Gastroesophageal sphincter (tissue), 4 donors: ENCODE results near the gene ING5. TPM values are rescaled to one million over a fixed set of nuclear protein-coding genes. Genes with fewer than 3 reads are reported as not detected.

Experiments used
- ATAC-seq: fragments of 150-250 bp; one replicate; pipeline ENCODE4 v1.9.1; 2016; ENCODE audit warnings: mild to moderate bottlenecking, moderate library complexity
- H3K27ac ChIP-seq, 4 donors: fragments of 200-600 bp; sonication (generic) in 3 of 4; 1 replicate in 3 of 4; 2 replicates in 1 of 4; pipeline ENCODE4 v1.5.1; 2016 to 2019
- H3K27me3 ChIP-seq: fragments of 200-600 bp; sonication (generic); one replicate; pipeline ENCODE4 v1.5.1; 2019
- H3K36me3 ChIP-seq, 2 donors: fragments of 200-600 bp; sonication (generic); one replicate each; pipeline ENCODE4 v1.5.1; 2019; ENCODE audit warnings: control low read depth in 1 of 2
- H3K4me1 ChIP-seq, 3 donors: fragments of 200-600 bp; sonication (generic); 1 replicate in 2 of 3; 2 replicates in 1 of 3; pipeline ENCODE4 v1.5.1; 2016 to 2019; ENCODE audit warnings: control low read depth in 2 of 3
- H3K4me3 ChIP-seq, 2 donors: fragments of 200-600 bp; sonication (generic); one replicate each; pipeline ENCODE4 v1.5.1; 2019; ENCODE audit warnings: mild to moderate bottlenecking in 1 of 2, moderate library complexity in 1 of 2
- H3K9me3 ChIP-seq, 3 donors: fragments of 200-600 bp; sonication (generic); one replicate each; pipeline ENCODE4 v1.5.1; 2017 to 2019; ENCODE audit warnings: control low read depth in 2 of 3
- EP300 ChIP-seq: sonication (generic); formaldehyde crosslinking; IDR thresholded peaks from one replicate; pipeline ENCODE4 v1.6.1; 2017; ENCODE audit warnings: antibody characterized with exemption, mild to moderate bottlenecking
- POLR2A ChIP-seq, 2 donors: fragments of 450-650 bp; IDR thresholded peaks; one replicate each; pipeline ENCODE4 v1.6.1; 2017; ENCODE audit warnings: antibody characterized with exemption in 2 of 2, mild to moderate bottlenecking in 2 of 2, moderate library complexity in 1 of 2
- POLR2AphosphoS5 ChIP-seq: sonication (generic); formaldehyde crosslinking; IDR thresholded peaks from one replicate; pipeline ENCODE4 v1.6.1; 2017; ENCODE audit warnings: antibody characterized with exemption
- WGBS, 2 donors: methylation state at CpG; one replicate each; pipeline ENCODE4 v1.1.5; 2018; ENCODE audit warnings: low coverage in 1 of 2; 5-methylcytosine and 5-hydroxymethylcytosine counted together
- total RNA-seq, 4 donors: library from RNA; depleted of rRNA; stranded (reverse); fragments of >200 nt; gene quantifications; one replicate each; pipeline ENCODE4 v1.1.0, GENCODE V29; 2016
- TF ChIP-seq, protein P1 (sequence below), 4 experiments: fragments of 200-600 bp in 2 of 4; fragments of 450-650 bp in 2 of 4; sonication (generic) in 1 of 4; IDR thresholded peaks; one replicate each; pipeline ENCODE4 v1.5.1; 2017 to 2019; ENCODE audit warnings: antibody characterized with exemption in 4 of 4, mild to moderate bottlenecking in 2 of 4, moderate library complexity in 2 of 4

Gene ING5
- total RNA-seq, 4 donors from 2014 or later, result 18.0 to 46.7 (median 35.5) TPM

DNA sequence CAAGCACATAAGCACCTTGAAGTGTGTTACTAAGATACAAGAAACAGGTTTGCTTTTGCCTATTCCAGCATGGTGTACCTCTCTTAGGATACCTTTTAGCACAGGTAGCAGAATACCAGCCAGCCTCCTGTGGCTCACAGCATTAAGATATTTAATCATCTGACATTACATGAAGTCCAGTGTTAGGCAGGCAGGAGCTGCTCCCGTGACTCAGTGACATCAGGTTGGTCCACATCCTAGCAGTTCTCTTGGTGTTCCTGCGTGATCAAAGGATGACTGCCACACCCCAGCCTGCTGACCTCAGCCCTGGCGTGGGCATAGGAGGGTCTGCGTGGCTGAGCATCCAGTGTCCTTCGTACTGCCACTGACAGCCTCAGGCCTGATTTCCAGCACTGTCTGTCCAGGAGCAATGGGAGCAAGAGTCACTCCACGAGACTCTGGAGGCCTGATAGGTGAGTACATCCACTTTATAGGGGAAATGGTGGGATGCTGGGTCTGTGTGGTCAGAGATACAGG is 11.6 kb upstream of the ING5 start:
- no peak for TF ChIP-seq POLR2AphosphoS5
- TF ChIP-seq EP300, result no peak
- no peak for TF ChIP-seq POLR2A (IDR thresholded peaks at IDR 0.05)
- TF ChIP-seq, protein P1, sequence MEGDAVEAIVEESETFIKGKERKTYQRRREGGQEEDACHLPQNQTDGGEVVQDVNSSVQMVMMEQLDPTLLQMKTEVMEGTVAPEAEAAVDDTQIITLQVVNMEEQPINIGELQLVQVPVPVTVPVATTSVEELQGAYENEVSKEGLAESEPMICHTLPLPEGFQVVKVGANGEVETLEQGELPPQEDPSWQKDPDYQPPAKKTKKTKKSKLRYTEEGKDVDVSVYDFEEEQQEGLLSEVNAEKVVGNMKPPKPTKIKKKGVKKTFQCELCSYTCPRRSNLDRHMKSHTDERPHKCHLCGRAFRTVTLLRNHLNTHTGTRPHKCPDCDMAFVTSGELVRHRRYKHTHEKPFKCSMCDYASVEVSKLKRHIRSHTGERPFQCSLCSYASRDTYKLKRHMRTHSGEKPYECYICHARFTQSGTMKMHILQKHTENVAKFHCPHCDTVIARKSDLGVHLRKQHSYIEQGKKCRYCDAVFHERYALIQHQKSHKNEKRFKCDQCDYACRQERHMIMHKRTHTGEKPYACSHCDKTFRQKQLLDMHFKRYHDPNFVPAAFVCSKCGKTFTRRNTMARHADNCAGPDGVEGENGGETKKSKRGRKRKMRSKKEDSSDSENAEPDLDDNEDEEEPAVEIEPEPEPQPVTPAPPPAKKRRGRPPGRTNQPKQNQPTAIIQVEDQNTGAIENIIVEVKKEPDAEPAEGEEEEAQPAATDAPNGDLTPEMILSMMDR (IDR thresholded peaks at IDR 0.05), result no peak
- Histone ChIP-seq H3K27ac (no peak overlapping the region), H3K36me3 (peaks cover 0 to 52% of the 10 kb centered on the region in 2 donors), H3K4me3 (no peak overlapping the region), H3K9me3 (no peaks in the 10 kb centered on the region), H3K27me3 (no peaks in the 10 kb centered on the region), H3K4me1 (peaks cover 0 to 43% (median 15%) of the 10 kb centered on the region in 3 donors)
- no peak for ATAC-seq
- WGBS, 2 donors, result 14% methylated on average over 1 of the region's 6 CpGs; no CpG with 5 or more reads in 1 of the 2 donors

DNA sequence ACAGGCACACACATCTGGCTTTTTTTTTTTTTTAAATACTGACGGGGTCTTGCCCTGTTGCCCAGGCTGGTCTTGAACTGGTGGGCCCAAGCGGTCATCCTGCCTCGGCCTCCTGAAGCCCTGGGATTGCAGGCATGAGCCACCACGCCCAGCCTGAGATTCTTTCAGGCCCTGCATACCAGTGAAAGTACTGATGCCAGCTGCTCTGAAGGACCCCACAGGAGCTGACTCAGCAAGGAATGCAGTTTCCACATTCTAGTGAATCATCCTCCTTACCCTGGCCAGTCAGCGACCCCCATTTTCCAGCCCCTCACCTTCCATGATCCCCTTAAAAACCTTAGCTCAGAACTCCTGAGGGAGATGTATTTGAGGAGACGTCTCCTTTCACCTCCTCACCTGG is 9.4 kb upstream of the ING5 start:
- TF ChIP-seq, protein P1 (IDR thresholded peaks at IDR 0.05), result no peak
- TF ChIP-seq EP300, result no peak
- Histone ChIP-seq H3K36me3 (peaks cover 0 to 63% of the 10 kb centered on the region in 2 donors), H3K27ac (no peak overlapping the region), H3K27me3 (no peaks in the 10 kb centered on the region), H3K4me3 (no peak overlapping the region), H3K4me1 (peaks cover 0 to 30% (median 12%) of the 10 kb centered on the region in 3 donors), H3K9me3 (no peaks in the 10 kb centered on the region)
- WGBS, 2 donors, result 80 to 81% methylated on average over 1 to 3 of the region's 6 CpGs
- ATAC-seq, result no peak

DNA sequence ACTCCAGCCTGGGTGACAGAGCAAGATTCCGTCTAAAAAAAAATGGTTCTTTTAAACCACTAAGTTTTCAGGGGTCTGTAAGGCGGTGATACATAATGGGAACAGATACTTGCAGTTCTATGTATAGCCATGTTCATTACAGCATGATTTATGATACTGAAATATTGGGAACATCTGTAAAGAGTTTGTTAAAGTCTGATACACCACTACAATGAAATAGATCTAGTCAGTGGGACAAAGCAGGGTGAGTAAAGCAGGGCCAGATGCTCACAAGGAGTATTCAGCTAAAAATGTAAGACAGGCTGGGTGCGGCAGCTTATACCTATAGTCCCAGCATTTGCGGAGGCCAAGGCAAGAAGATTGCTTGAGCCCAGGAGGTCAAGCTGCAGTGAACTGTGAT is 6.2 kb upstream of the ING5 start:
- H3K36me3 ChIP-seq, result peaks cover 0 to 53% of the 10 kb centered on the region in 2 donors
- H3K27me3 ChIP-seq, result no peaks in the 10 kb centered on the region
- H3K4me1 ChIP-seq, result peaks cover 0 to 6% (median 0%) of the 10 kb centered on the region in 3 donors
- H3K4me3 ChIP-seq, result no peak overlapping the region
- ATAC-seq, result no peak
- no peak overlapping the region for H3K27ac ChIP-seq
- H3K9me3 ChIP-seq, result no peaks in the 10 kb centered on the region
- 87 to 92% methylated on average over 2 to 4 of the region's 4 CpGs for WGBS, 2 donors
- TF ChIP-seq POLR2AphosphoS5 (no peak), POLR2A (IDR thresholded peaks at IDR 0.05) (no peak), EP300 (no peak)
- TF ChIP-seq, protein P1 (IDR thresholded peaks at IDR 0.05), result no peak

DNA sequence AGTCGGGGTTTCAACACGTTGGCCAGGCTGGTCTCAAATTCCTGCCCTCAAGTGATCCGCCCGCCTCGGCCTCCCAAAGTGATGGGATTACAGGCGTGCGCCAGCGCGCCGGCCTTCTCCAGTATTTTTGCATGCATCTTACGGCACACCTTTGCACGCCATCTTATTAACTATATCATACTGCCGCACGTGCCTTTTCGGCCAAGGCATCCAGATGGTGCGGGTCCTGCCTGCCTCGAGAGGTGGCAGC is 765 bp upstream of the ING5 start:
- Histone ChIP-seq H3K9me3 (no peaks in the 10 kb centered on the region), H3K4me3 (peak overlapping the region; percentile 72 to 76), H3K27me3 (no peaks in the 10 kb centered on the region), H3K36me3 (peaks cover 0 to 22% of the 10 kb centered on the region in 2 donors), H3K27ac (peak overlapping the region; percentile 94 to 97 (median 95)), H3K4me1 (peaks cover 0 to 34% (median 8%) of the 10 kb centered on the region in 3 donors)
- ATAC-seq, result no peak
- TF ChIP-seq, protein P1 (IDR thresholded peaks at IDR 0.05), result peak in 2 of 4 experiments; percentile 58 to 59
- TF ChIP-seq POLR2A (IDR thresholded peaks at IDR 0.05), result no peak
- TF ChIP-seq EP300, result no peak
- 0 to 13% methylated on average over 2 to 4 of the region's 17 CpGs for WGBS, 2 donors

DNA sequence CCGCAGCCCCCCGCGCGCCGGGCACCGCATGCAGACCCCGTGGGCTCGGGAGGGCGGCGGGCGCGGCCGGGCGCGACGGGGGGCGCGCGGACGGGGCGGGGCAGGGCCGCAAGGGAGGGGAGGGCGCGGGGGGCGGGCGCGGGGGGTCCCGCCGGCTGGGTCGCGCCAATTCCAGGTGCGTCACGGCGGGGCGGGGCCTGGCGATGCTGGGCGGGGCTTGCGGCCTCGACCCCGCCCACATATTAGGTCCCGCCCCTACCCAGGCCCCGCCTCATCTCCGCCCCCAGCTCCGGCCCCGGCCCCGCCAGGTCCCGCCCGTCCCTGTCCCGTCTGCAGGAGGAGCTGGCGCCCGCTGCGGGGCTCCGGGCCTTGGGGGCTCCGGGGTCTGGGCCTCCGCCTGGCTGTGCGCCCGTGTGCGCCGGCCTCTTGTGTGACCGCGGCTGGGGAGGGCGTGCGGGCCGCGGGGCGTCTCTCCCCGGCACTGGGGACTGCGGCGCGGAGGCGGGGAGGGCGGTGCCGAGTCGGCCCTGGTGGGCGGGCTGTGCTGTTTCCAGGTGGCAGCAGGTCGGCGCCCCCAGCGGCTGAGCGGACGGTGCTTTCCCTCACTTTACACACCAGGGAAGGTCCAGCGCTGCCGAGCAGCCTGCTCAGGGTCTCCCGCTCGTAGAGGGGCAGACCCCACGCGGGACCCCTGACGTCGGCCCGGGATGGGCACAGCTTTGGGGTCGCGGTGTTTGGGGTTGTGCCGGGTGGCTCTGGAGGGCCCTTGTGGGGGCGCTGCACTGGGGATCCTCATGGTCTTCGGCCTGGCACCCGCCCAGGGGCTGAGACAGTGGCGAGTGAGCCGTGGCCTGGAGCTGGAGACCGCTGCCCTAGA is 554 bp downstream of the ING5 start:
- Histone ChIP-seq H3K9me3 (no peaks in the 10 kb centered on the region), H3K4me1 (peaks cover 0 to 34% (median 8%) of the 10 kb centered on the region in 3 donors), H3K36me3 (peaks cover 0 to 33% of the 10 kb centered on the region in 2 donors), H3K4me3 (peak overlapping the region; percentile 72 to 91), H3K27me3 (no peaks in the 10 kb centered on the region), H3K27ac (peak overlapping the region; percentile 94 to 97 (median 95))
- TF ChIP-seq POLR2AphosphoS5, result no peak
- no peak for TF ChIP-seq EP300
- TF ChIP-seq, protein P1 (IDR thresholded peaks at IDR 0.05), result peak in 2 of 4 experiments; percentile 24 to 39
- peak; percentile 91 for ATAC-seq
- WGBS, 2 donors, result 0% methylated on average over 1 of the region's 98 CpGs; no CpG with 5 or more reads in 1 of the 2 donors
